ENCODE results near the gene NRG3.
A peak's percentile ranks its signal among the peaks of the same experiment; 100 is the strongest.

NRG3 gene

GRCh38 chr10:82750538-82750937 is 875.5 kb downstream of the NRG3 start:
- no peak for DNase-seq (ENCODE audit: insufficient read length, low spot score)
- no peak for FAIRE-seq

GRCh38 chr10:82757397-82757796 is 882.4 kb downstream of the NRG3 start:
- DNase-seq (ENCODE audit: insufficient read length, low spot score) (no peak), FAIRE-seq (no peak)

- DNase-seq (ENCODE audit: insufficient read length, low spot score) (no peak), FAIRE-seq (no peak)
Observed at GRCh38 chr10:82757901-82758300, 882.9 kb downstream of the NRG3 start.

- no peak for FAIRE-seq
- no peak for DNase-seq (ENCODE audit: insufficient read length, low spot score)
Observed at GRCh38 chr10:82759050-82759449, 884.1 kb downstream of the NRG3 start.

- DNase-seq (ENCODE audit: insufficient read length, low spot score) = no peak
- FAIRE-seq = no peak
Observed at GRCh38 chr10:82762641-82763040, 887.6 kb downstream of the NRG3 start.

- DNase-seq (ENCODE audit: insufficient read length, low spot score) = no peak
- no peak for FAIRE-seq
Observed at GRCh38 chr10:82768040-82768439, 893.0 kb downstream of the NRG3 start.

- no peak for DNase-seq (ENCODE audit: insufficient read length, low spot score)
- no peak for FAIRE-seq
Observed at GRCh38 chr10:82778908-82779307, 903.9 kb downstream of the NRG3 start.

GRCh38 chr10:82796510-82796909 is 921.5 kb downstream of the NRG3 start:
- DNase-seq (ENCODE audit: insufficient read length, low spot score) (no peak), FAIRE-seq (no peak)

- FAIRE-seq (no peak), DNase-seq (ENCODE audit: insufficient read length, low spot score) (no peak)
Observed at GRCh38 chr10:82801289-82801688, 926.3 kb downstream of the NRG3 start.

- FAIRE-seq (no peak), DNase-seq (ENCODE audit: insufficient read length, low spot score) (peak; percentile 2)
Observed at GRCh38 chr10:82811621-82812020, 936.6 kb downstream of the NRG3 start.

- DNase-seq (ENCODE audit: insufficient read length, low spot score) (no peak), FAIRE-seq (no peak)
Observed at GRCh38 chr10:82813856-82814255, 938.9 kb downstream of the NRG3 start.

GRCh38 chr10:82814635-82815034 is 939.6 kb downstream of the NRG3 start:
- no peak for FAIRE-seq
- DNase-seq (ENCODE audit: insufficient read length, low spot score) = no peak

GRCh38 chr10:82815680-82816079 is 940.7 kb downstream of the NRG3 start:
- DNase-seq (ENCODE audit: insufficient read length, low spot score) (no peak), FAIRE-seq (no peak)

GRCh38 chr10:82817676-82818422 is 942.9 kb downstream of the NRG3 start:
- FAIRE-seq = no peak
- DNase-seq (ENCODE audit: insufficient read length, low spot score) = no peak

GRCh38 chr10:82821043-82821442 is 946.0 kb downstream of the NRG3 start:
- DNase-seq (ENCODE audit: insufficient read length, low spot score) = no peak
- no peak for FAIRE-seq

- no peak for FAIRE-seq
Observed at GRCh38 chr10:82826132-82826531, 951.1 kb downstream of the NRG3 start.

GRCh38 chr10:82827901-82828300 is 952.9 kb downstream of the NRG3 start:
- no peak for DNase-seq (ENCODE audit: insufficient read length, low spot score)
- FAIRE-seq = no peak

More at GRCh38 chr10:82826132-82826531, 951.1 kb downstream of the NRG3 start:
- no peak for DNase-seq (ENCODE audit: insufficient read length, low spot score)

GRCh38 chr10:82847242-82847641 is 972.2 kb downstream of the NRG3 start:
- DNase-seq (ENCODE audit: insufficient read length, low spot score) (no peak), FAIRE-seq (no peak)

GRCh38 chr10:82850191-82850590 is 975.2 kb downstream of the NRG3 start:
- no peak for FAIRE-seq
- DNase-seq (ENCODE audit: insufficient read length, low spot score) = no peak

- FAIRE-seq = no peak
Observed at GRCh38 chr10:82856957-82857613, 982.1 kb downstream of the NRG3 start.

GRCh38 chr10:82861889-82862288 is 986.9 kb downstream of the NRG3 start:
- FAIRE-seq = no peak
- DNase-seq (ENCODE audit: insufficient read length, low spot score) = no peak

More at GRCh38 chr10:82856957-82857613, 982.1 kb downstream of the NRG3 start:
- DNase-seq (ENCODE audit: insufficient read length, low spot score) = no peak

GRCh38 chr10:82865366-82865765 is 990.4 kb downstream of the NRG3 start:
- DNase-seq (ENCODE audit: insufficient read length, low spot score) = no peak
- FAIRE-seq = no peak
